Astrocyte of the cerebellum (primary cell): ENCODE results near the gene PROX1.

ENCODE experiments used
- DNase-seq: peaks from one replicate; pipeline ENCODE4 v3.0.0-alpha.2; 2011; ENCODE audit warnings: low read depth
- H3K4me3 ChIP-seq: 2 replicates; pipeline ENCODE4 v1.5.1; 2011; ENCODE audit warnings: mild to moderate bottlenecking, low read depth, low read length, moderate library complexity
- in situ Hi-C: cut with HindIII; loops from 2 replicates; pipeline ENCODE4 v1.10.0; 2017; ENCODE audit warnings: low sequenced_read_pairs
- TF ChIP-seq, protein P1 (sequence below): IDR thresholded peaks from 2 replicates; pipeline ENCODE4 v1.5.1; 2012; ENCODE audit warnings: low read length, low read depth, moderate library complexity, mild to moderate bottlenecking; ENCODE audit errors: missing control alignments

The PROX1 gene

GRCh38 chr1:213951876-213952275 is 35.9 kb upstream of the PROX1 start:
- no peak overlapping the region for H3K4me3 ChIP-seq
- TF ChIP-seq, protein P1, sequence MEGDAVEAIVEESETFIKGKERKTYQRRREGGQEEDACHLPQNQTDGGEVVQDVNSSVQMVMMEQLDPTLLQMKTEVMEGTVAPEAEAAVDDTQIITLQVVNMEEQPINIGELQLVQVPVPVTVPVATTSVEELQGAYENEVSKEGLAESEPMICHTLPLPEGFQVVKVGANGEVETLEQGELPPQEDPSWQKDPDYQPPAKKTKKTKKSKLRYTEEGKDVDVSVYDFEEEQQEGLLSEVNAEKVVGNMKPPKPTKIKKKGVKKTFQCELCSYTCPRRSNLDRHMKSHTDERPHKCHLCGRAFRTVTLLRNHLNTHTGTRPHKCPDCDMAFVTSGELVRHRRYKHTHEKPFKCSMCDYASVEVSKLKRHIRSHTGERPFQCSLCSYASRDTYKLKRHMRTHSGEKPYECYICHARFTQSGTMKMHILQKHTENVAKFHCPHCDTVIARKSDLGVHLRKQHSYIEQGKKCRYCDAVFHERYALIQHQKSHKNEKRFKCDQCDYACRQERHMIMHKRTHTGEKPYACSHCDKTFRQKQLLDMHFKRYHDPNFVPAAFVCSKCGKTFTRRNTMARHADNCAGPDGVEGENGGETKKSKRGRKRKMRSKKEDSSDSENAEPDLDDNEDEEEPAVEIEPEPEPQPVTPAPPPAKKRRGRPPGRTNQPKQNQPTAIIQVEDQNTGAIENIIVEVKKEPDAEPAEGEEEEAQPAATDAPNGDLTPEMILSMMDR = no peak
- no peak for DNase-seq
- in situ Hi-C loops = no loop called here

DNA sequence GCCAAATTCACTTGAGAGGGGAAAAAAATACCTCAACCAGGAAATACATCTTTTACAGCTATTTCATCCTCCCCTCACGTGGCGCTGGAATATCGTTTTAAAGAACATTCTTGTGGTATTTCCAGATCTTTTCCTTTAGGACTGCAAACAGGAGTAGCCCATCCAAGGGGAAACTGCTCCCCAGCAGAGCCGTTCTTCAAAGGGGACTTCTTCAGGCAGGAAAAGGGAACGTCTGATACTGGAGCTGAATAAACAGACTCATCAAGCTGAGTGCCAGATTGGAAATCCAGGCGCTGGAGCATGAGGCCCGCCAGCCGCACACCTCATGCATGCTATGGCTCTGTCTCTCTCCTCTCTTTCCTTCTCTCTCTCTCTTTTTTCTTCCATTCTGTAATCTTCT is 34.0 kb upstream of the PROX1 start:
- H3K4me3 ChIP-seq = no peak overlapping the region
- DNase-seq = no peak
- TF ChIP-seq, protein P1 = no peak
- in situ Hi-C loops = no loop called here

DNA sequence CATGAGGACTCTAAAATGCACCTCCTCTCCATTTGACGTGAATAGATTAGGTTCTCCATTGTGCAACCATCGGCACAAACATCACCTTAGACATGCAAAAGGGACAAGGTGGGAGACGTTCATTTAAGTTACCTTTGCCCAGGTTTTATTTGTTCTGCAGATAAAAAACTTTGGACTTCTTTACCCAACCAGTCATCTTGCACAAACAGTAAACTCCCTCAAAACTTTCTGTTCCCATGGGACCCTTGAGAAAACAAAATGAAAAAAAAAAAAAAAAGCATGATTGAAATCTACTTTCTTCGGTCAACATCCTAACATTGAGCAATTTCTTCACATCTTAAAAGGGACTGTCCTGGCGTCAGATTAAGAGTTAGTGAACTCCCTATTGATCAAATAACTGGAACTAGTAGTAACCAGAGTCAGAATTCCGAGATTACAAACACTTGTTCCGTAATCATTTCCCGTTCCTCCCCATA is 31.4 kb upstream of the PROX1 start:
- no peak overlapping the region for H3K4me3 ChIP-seq
- DNase-seq = no peak
- in situ Hi-C loops = no loop called here
- TF ChIP-seq, protein P1 = no peak

GRCh38 chr1:213958346-213958745 is 29.4 kb upstream of the PROX1 start:
- no peak overlapping the region for H3K4me3 ChIP-seq
- in situ Hi-C loops = no loop called here
- TF ChIP-seq, protein P1 = no peak
- no peak for DNase-seq

DNA sequence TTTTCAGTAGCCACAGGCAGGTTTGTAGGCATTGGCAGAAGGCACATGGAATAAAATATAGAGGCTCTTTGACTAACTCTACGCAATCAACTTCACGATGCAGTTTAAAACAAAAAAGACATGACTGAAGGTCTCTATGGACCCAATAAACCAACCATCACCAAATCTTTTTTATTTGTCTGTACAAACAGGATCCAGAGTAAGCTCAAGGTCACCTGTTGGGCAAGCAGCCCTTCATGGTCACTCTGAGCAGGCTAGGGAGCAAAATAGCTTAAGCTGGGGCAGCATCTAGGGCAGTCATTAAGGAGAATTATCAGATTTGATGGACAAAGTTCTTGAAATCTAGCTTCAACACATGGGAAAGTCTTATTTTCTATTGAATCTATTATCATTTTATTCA is 26.8 kb upstream of the PROX1 start:
- TF ChIP-seq, protein P1 = no peak
- in situ Hi-C loops = no loop called here
- DNase-seq = no peak
- no peak overlapping the region for H3K4me3 ChIP-seq

DNA sequence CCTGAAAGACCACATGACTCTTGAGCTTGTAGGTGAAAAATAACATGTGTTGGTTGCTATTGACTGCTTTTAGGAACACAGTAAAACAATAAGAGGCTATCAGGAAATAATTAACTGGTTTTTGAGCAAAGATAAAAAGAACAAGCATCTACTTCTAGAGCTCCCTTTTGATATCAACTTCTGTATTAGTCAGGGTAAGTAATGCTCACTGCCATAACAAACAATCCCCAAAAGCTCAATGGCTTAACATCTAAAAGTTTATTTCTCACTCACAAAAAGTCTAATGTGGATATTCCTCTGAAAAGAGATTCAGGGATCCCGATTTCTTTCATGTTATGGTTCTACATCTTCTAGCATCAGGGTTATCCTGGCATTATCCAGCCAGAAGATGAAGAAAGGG is 25.3 kb upstream of the PROX1 start:
- in situ Hi-C loops = no loop called here
- no peak overlapping the region for H3K4me3 ChIP-seq
- TF ChIP-seq, protein P1 = no peak
- no peak for DNase-seq

DNA sequence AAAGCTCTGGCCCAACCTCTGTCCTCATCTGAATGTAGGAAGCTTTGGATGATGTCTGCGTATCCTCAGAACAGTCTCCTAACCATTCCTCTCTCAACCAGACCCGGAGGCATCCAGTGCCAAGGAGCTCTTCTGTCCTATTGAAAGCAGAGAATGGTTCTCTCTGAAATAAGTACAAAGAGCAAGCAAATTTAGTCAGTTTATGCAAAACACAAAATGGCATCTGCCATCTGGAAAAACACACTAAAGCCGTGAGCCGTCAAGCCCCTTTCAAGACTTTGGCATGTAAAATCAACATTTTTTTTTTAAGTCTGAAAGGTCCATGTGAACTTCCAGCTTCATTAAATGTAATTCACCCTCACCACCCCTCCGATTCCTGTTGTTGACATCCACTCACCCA is 21.7 kb upstream of the PROX1 start:
- DNase-seq = no peak
- no peak overlapping the region for H3K4me3 ChIP-seq
- in situ Hi-C loops = no loop called here
- TF ChIP-seq, protein P1 = no peak
